ENCODE data around the gene PPP1R17. TPM values are rescaled to one million over a fixed set of nuclear protein-coding genes. Genes with fewer than 3 reads are reported as not detected.

The PPP1R17 gene
- not detected for total RNA-seq
- not detected for polyA plus RNA-seq
- long read RNA-seq, donor 1: 0 reads
- long read RNA-seq, donor 2: 0 reads
- long read RNA-seq, donor 3: 0 reads
- long read RNA-seq, donor 4: 0 reads

DNA sequence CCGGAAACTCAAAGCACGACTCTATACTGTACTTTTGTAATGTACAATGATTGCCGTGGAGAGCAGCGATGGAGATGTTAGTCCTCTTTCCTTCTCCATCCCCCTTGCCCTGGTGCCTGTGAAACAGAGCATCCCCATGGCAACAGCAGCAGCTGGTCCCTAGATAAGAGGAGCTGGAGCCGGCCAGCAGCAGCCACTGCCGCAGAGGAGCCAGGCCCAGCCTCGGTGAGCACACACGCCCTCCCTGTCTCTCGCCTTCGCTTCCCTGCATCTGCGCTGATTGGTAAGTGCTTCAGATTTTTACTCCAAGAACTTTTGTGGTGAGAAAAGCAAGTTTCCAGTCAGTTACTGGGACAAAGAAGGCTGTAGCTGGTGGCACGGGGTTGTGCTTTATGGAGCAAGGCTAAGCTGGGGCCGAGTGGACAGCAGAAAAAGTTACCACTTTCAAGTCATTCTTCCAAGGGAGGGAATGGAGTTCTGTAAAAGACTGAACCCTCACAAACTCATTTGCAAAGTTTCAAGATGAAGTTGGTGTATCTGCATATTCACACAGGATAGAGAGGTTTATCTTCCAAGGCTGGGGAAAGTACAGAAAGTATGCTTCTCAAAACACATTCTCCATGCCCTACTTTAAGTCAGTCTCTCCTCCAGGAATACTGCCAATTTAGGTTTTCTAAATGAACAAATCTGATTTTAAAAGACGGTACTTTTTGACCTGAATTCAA, at the start of gene PPP1R17:
Gene PPP1R17 (plus strand): TSS at position 192 of the 725 bp plus-strand sequence. CDS start 5,227 bp downstream, outside the sequence.
- 24% methylated on average over 14 of the region's 14 CpGs for WGBS
- peak; percentile 84 to 96 for ATAC-seq
- peak; percentile 74 to 88 (median 86) for DNase-seq
- intact Hi-C loops (cut with DNase I): no loop called here
- Histone ChIP-seq H3K4me1 (ENCODE audit: control insufficient read depth, insufficient read depth, low read length) (no peaks in the 10 kb centered on the region), H3K27ac (ENCODE audit: low read length) (no peak within 1 kb of the TSS), H3K4me3 (ENCODE audit: low read length) (no peak within 1 kb of the TSS), H3K27me3 (ENCODE audit: control insufficient read depth, insufficient read depth) (no peaks in the 10 kb centered on the region), H3K9me3 (ENCODE audit: control insufficient read depth, low read length) (no peaks in the 10 kb centered on the region)

DNA sequence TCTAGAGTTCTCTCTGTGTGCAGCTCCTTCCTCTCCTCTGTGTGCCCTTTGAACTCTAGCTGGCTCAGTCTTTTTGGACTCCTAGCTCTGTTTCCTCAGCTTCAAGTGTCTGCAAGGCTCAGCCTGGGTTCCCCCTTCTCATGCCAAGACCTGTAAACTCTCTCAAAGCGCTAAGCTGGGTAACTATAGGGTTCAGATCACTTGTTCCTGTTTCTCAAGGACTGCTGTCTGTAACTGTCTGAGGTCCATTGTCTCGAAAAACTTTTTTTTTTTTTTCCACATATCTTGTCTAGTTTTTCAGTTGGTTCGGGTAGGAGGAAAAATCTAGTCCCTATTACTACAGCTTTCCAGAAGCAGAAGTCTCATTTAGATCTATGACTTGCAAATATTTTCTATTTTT, 46.6 kb upstream of the PPP1R17 start:
- ATAC-seq (no peak), DNase-seq (no peak)
- WGBS: 72% methylated on average over 3 of the region's 3 CpGs
- H3K27ac ChIP-seq (ENCODE audit: low read length): no peak overlapping the region
- peaks cover 2% of the 10 kb centered on the region for H3K4me1 ChIP-seq (ENCODE audit: control insufficient read depth, insufficient read depth, low read length)
- intact Hi-C loops (cut with DNase I): loop anchor here in 1 of 4 donors (10.0 kb wide), 1 partner anchor 94 kb away; no protein-coding TSS in a partner anchor
- H3K27me3 ChIP-seq (ENCODE audit: control insufficient read depth, insufficient read depth): no peaks in the 10 kb centered on the region
- H3K4me3 ChIP-seq (ENCODE audit: low read length): no peak overlapping the region
- H3K9me3 ChIP-seq (ENCODE audit: control insufficient read depth, low read length): no peaks in the 10 kb centered on the region

DNA sequence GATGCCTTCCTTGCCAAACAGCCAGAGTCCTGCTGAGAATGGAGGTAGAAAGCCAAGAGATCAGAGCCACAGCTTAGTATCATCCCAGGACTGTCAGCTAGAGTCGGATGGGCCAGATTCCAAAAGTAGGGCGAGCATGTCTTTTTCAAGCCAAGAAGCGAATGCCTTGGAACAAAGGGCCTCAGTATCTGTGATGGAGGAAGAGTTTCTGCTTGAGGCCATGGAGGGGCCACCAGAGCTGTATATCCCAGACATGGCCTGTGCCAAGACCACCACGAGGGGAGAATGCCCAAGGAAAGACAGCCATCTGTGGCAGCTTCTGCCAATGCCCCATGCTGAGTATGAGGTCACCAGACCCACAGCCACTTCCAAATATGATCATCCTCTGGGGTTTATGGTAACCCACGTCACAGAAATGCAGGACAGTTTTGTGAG, 44.3 kb upstream of the PPP1R17 start:
- no peak overlapping the region for H3K4me3 ChIP-seq (ENCODE audit: low read length)
- intact Hi-C loops (cut with DNase I): loop anchor here in 1 of 4 donors (10.0 kb wide), 1 partner anchor 92 kb away; no protein-coding TSS in a partner anchor
- H3K9me3 ChIP-seq (ENCODE audit: control insufficient read depth, low read length): no peaks in the 10 kb centered on the region
- H3K27me3 ChIP-seq (ENCODE audit: control insufficient read depth, insufficient read depth): no peaks in the 10 kb centered on the region
- no peak for ATAC-seq
- 31% methylated on average over 5 of the region's 5 CpGs for WGBS
- no peak for DNase-seq
- no peak overlapping the region for H3K27ac ChIP-seq (ENCODE audit: low read length)
- H3K4me1 ChIP-seq (ENCODE audit: control insufficient read depth, insufficient read depth, low read length): peaks cover 2% of the 10 kb centered on the region

DNA sequence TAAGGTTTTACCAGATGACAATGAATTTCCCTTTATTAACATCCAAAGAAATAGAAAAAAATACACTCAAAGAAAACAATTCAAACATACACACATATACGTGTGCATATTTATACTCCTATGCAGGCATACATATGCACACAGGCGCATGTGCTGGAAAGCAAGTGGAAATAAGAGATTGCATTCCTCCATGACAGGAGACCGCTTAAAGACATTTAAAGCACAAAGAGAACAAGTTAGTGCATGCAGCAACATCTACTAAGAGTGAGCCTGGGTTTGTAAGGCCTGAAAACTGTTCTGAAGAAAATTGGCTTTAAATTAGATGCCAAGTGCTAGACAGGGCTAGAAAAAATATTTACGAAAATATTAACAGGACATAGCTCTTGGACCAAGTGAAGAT, 40.1 kb upstream of the PPP1R17 start:
- ATAC-seq (no peak), DNase-seq (no peak)
- no peak overlapping the region for H3K4me3 ChIP-seq (ENCODE audit: low read length)
- 90% methylated on average over 4 of the region's 4 CpGs for WGBS
- no peak overlapping the region for H3K27ac ChIP-seq (ENCODE audit: low read length)
- H3K4me1 ChIP-seq (ENCODE audit: control insufficient read depth, insufficient read depth, low read length): peaks cover 2% of the 10 kb centered on the region
- intact Hi-C loops (cut with DNase I): loop anchor here in 2 of 4 donors (5.0 to 10.0 kb wide), 2 partner anchors 85 to 88 kb away; no protein-coding TSS in a partner anchor
- H3K27me3 ChIP-seq (ENCODE audit: control insufficient read depth, insufficient read depth): no peaks in the 10 kb centered on the region
- no peaks in the 10 kb centered on the region for H3K9me3 ChIP-seq (ENCODE audit: control insufficient read depth, low read length)

DNA sequence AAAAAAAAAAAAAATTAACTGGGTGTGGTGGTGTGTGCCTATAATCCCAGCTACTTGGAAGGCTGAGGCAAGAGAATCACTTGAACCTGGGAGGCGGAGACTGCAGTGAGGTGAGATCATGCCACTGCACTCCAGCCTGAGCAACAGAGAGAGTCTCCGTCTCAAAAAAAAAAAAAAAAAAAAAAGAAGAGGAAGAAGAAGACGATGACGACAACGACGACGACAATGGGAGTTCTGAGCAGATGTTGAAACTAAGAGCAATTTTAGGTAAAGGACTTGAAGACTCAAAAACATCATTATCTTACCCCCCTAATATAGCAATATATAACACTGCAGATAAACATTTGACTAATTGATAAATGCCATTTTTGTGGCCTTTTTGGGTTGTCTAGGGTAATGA, 39.5 kb upstream of the PPP1R17 start:
- Histone ChIP-seq H3K27me3 (ENCODE audit: control insufficient read depth, insufficient read depth) (no peaks in the 10 kb centered on the region), H3K9me3 (ENCODE audit: control insufficient read depth, low read length) (no peaks in the 10 kb centered on the region), H3K4me3 (ENCODE audit: low read length) (no peak overlapping the region), H3K27ac (ENCODE audit: low read length) (no peak overlapping the region), H3K4me1 (ENCODE audit: control insufficient read depth, insufficient read depth, low read length) (peaks cover 2% of the 10 kb centered on the region)
- intact Hi-C loops (cut with DNase I): loop anchor here in 2 of 4 donors (5.0 to 10.0 kb wide), 2 partner anchors 85 to 87 kb away; no protein-coding TSS in a partner anchor
- WGBS: 74% methylated on average over 7 of the region's 7 CpGs
- no peak for ATAC-seq
- DNase-seq: no peak

DNA sequence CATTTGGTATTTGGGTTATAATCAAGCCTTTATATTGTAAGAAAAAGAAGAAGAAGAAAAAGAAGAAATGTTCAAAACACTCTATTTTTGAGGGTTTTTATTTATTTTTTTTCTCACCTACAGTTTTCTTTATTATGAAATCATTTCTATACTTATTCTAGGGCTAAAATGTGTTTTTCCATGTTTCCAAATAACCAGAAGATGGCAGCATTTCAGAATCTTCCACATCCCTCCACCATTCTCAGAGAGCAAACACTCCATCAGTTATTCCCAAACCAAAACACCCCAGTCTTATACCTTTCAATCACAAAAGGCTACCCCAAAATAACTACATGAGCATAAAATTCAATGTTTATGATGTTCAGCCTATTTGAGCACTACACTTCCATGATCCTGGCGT, 38.7 kb upstream of the PPP1R17 start:
- no peak overlapping the region for H3K27ac ChIP-seq (ENCODE audit: low read length)
- ATAC-seq: no peak
- H3K27me3 ChIP-seq (ENCODE audit: control insufficient read depth, insufficient read depth): no peaks in the 10 kb centered on the region
- intact Hi-C loops (cut with DNase I): loop anchor here in 2 of 4 donors (5.0 to 10.0 kb wide), 2 partner anchors 84 to 87 kb away; no protein-coding TSS in a partner anchor
- no peak for DNase-seq
- no peak overlapping the region for H3K4me3 ChIP-seq (ENCODE audit: low read length)
- 90% methylated on average over 1 of the region's 1 CpG for WGBS
- H3K4me1 ChIP-seq (ENCODE audit: control insufficient read depth, insufficient read depth, low read length): no peaks in the 10 kb centered on the region
- no peaks in the 10 kb centered on the region for H3K9me3 ChIP-seq (ENCODE audit: control insufficient read depth, low read length)

DNA sequence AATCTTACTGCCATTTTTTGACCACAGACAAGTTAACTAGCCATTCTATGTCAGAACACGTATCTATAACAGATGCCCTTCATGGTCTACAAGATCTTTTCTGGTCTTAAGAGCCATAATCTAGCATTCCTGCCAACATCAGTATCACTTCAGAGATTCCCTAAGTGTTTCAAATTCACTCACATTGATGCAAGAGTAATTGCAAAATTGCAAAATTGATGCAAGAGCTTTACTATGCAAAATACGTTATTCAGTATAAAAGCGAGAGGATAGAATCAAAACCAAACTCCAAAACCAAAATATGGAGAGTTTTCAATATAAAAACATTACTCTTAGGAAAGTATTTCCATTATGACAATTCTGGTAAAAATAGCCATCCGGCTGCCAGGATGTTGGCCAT, 38.1 kb upstream of the PPP1R17 start:
- intact Hi-C loops (cut with DNase I): loop anchor here in 2 of 4 donors (5.0 to 10.0 kb wide), 2 partner anchors 83 to 86 kb away; no protein-coding TSS in a partner anchor
- WGBS: 84% methylated on average over 4 of the region's 4 CpGs
- Histone ChIP-seq H3K27ac (ENCODE audit: low read length) (no peak overlapping the region), H3K4me3 (ENCODE audit: low read length) (no peak overlapping the region), H3K4me1 (ENCODE audit: control insufficient read depth, insufficient read depth, low read length) (no peaks in the 10 kb centered on the region), H3K27me3 (ENCODE audit: control insufficient read depth, insufficient read depth) (no peaks in the 10 kb centered on the region), H3K9me3 (ENCODE audit: control insufficient read depth, low read length) (no peaks in the 10 kb centered on the region)
- DNase-seq: no peak
- no peak for ATAC-seq

DNA sequence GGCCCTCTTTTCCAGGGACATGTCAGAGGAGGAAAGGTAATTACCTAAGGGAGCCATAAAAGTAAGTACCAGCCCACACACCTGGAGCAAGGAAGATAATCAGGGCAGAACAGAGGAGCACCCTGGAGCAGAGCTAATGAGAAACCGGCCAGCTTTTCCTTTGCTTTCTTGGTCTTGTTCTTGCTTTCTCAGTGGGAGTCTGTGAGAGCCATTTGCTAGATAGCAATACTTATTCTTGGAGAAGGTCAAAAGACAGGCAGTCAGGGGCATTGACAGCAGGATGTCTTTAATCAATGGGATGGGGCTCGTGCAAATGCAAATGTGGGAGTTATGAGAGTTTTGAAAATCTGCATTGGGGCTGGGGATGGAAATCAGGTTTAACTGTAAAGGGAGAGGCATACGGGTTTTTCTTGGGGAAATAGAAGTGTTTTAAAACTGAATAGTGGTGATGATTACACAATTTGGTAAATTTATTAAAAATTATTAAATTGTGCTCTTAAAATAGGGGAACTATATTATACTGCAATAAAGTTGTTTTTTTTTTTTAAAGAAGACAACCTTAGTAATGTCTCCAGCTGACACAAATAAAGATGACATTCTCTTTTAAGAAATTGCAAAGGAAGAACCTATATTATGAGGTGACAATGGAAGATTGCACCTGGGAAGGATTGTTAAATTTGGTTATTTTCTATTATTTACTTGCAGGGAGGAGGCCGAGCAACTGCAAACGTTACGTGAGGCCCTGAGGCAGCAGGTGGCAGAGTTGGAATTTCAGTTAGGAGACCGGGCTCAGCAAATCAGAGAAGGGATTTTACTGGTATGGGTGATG, 35.6 kb upstream of the PPP1R17 start:
- 60% methylated on average over 7 of the region's 7 CpGs for WGBS
- no peaks in the 10 kb centered on the region for H3K27me3 ChIP-seq (ENCODE audit: control insufficient read depth, insufficient read depth)
- intact Hi-C loops (cut with DNase I): loop anchor here in 1 of 4 donors (10.0 kb wide), 1 partner anchor 73 kb away; no protein-coding TSS in a partner anchor

DNA sequence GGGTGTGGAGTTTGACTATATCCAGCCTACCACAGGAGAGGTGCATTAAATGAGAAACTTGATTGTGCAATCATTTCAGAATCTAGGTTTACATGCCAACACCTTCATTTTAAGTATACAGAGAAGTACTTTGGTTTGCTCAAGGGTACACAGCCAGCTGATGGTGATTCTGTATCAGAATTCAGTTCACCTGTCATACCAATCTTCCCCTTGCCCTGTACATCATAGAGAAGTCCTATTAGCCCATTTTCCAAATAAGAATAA, 35.0 kb upstream of the PPP1R17 start:
- ATAC-seq (no peak), DNase-seq (no peak)
- no peaks in the 10 kb centered on the region for H3K4me1 ChIP-seq (ENCODE audit: control insufficient read depth, insufficient read depth, low read length)
- intact Hi-C loops (cut with DNase I): loop anchor here in 1 of 4 donors (10.0 kb wide), 1 partner anchor 73 kb away; no protein-coding TSS in a partner anchor
- no peaks in the 10 kb centered on the region for H3K9me3 ChIP-seq (ENCODE audit: control insufficient read depth, low read length)
- no peak overlapping the region for H3K27ac ChIP-seq (ENCODE audit: low read length)
- H3K27me3 ChIP-seq (ENCODE audit: control insufficient read depth, insufficient read depth): no peaks in the 10 kb centered on the region
- H3K4me3 ChIP-seq (ENCODE audit: low read length): no peak overlapping the region

More for the DNA sequence above, 35.6 kb upstream of the PPP1R17 start:
- Histone ChIP-seq H3K4me3 (ENCODE audit: low read length) (no peak overlapping the region), H3K9me3 (ENCODE audit: control insufficient read depth, low read length) (no peaks in the 10 kb centered on the region), H3K4me1 (ENCODE audit: control insufficient read depth, insufficient read depth, low read length) (no peaks in the 10 kb centered on the region), H3K27ac (ENCODE audit: low read length) (no peak overlapping the region)
- no peak for ATAC-seq
- DNase-seq: no peak

DNA sequence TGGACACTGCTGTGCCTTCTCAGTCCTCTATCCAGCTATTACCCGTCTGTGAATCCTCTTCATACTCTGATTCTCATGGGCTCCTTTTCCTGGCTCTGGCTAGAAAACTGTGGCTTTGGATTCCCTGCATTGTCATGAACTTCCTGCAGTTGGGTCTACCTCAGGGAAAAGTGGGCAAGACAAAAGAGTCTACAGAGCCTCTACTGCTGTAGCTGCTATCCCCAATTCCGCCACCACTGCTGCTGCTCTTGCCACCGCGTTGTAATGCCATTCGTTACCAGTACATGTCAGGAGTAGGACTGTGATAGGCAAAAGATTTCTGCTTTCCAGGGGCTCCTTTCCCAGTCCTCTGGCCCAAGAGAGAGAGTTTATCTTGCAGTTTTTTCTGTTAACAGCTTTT, 23.9 kb upstream of the PPP1R17 start:
- Histone ChIP-seq H3K27ac (ENCODE audit: low read length) (no peak overlapping the region), H3K9me3 (ENCODE audit: control insufficient read depth, low read length) (no peaks in the 10 kb centered on the region), H3K4me3 (ENCODE audit: low read length) (no peak overlapping the region), H3K27me3 (ENCODE audit: control insufficient read depth, insufficient read depth) (no peaks in the 10 kb centered on the region), H3K4me1 (ENCODE audit: control insufficient read depth, insufficient read depth, low read length) (no peaks in the 10 kb centered on the region)
- intact Hi-C loops (cut with DNase I): no loop called here
- no peak for ATAC-seq
- WGBS: 59% methylated on average over 5 of the region's 5 CpGs
- DNase-seq: no peak

DNA sequence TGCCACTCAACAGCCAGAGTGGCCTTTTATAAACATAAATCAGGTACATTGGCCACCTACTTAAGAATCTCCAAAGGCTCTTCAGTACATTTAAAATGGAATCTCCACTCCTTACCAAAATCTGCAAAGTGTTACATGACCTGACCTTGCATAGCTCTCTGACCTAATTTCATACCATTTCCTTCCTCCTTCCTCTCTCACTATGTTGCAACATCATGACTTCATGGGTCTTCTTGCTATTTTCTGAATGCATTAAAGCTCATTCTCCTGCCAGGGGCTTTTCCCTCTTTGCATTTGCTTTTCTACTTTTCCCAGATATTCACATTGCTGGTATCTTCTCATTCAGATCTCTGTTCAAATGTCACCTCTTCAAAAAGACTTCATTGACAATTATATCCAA, 22.1 kb upstream of the PPP1R17 start:
- no peaks in the 10 kb centered on the region for H3K27me3 ChIP-seq (ENCODE audit: control insufficient read depth, insufficient read depth)
- DNase-seq (no peak), ATAC-seq (no peak)
- H3K27ac ChIP-seq (ENCODE audit: low read length): no peak overlapping the region
- no peak overlapping the region for H3K4me3 ChIP-seq (ENCODE audit: low read length)
- intact Hi-C loops (cut with DNase I): no loop called here
- no peaks in the 10 kb centered on the region for H3K4me1 ChIP-seq (ENCODE audit: control insufficient read depth, insufficient read depth, low read length)
- H3K9me3 ChIP-seq (ENCODE audit: control insufficient read depth, low read length): no peaks in the 10 kb centered on the region
